Esophagus squamous epithelium (tissue), 5 donors: ENCODE data around the gene FAM174C. TPM values are rescaled to one million over a fixed set of nuclear protein-coding genes. Genes with fewer than 3 reads are reported as not detected.

Experiments
- DNase-seq: peaks from one replicate; lab custom pipeline; 2025; lab: John Stamatoyannopoulos, UW
- H3K27ac ChIP-seq, 4 donors: fragments of 200-600 bp; sonication (generic); one replicate each; pipeline ENCODE4 v1.5.1; 2016 to 2019; ENCODE audit warnings: mild to moderate bottlenecking in 1 of 4
- H3K27me3 ChIP-seq, 4 donors: fragments of 200-600 bp; sonication (generic); 1 replicate in 3 of 4; 2 replicates in 1 of 4; pipeline versions ENCODE4 v1.5.1 to v1.6.0; 2017 to 2021; ENCODE audit warnings: antibody characterized with exemption in 1 of 4
- H3K36me3 ChIP-seq, 3 donors: fragments of 200-600 bp; sonication (generic); one replicate each; pipeline ENCODE4 v1.5.1; 2016 to 2019
- H3K4me1 ChIP-seq, 3 donors: fragments of 200-600 bp; sonication (generic); one replicate each; pipeline ENCODE4 v1.5.1; 2017 to 2019
- H3K4me3 ChIP-seq, 4 donors: fragments of 200-600 bp; sonication (generic); 1 replicate in 3 of 4; 2 replicates in 1 of 4; pipeline ENCODE4 v1.5.1; 2016 to 2019; ENCODE audit warnings: mild to moderate bottlenecking in 2 of 4, moderate library complexity in 1 of 4
- H3K9me3 ChIP-seq, 3 donors: fragments of 200-600 bp; sonication (generic); one replicate each; pipeline ENCODE4 v1.5.1; 2016 to 2019
- CTCF ChIP-seq, 6 experiments: fragments of 450-650 bp in 4 of 6; fragments of 200-600 bp in 2 of 6; sonication (generic) in 2 of 6; IDR thresholded peaks; one replicate each; pipeline ENCODE4 v1.5.1; 2016 to 2019; ENCODE audit warnings: antibody characterized with exemption in 6 of 6, mild to moderate bottlenecking in 4 of 6, moderate library complexity in 4 of 6
- POLR2A ChIP-seq, 4 donors: fragments of 450-650 bp; IDR thresholded peaks; one replicate each; pipeline ENCODE4 v1.6.1; 2017; ENCODE audit warnings: antibody characterized with exemption in 4 of 4, mild to moderate bottlenecking in 4 of 4, moderate library complexity in 3 of 4
- WGBS, 2 donors: methylation state at CpG; one replicate each; pipeline ENCODE4 v1.1.5; 2018; 5-methylcytosine and 5-hydroxymethylcytosine counted together
- intact Hi-C: fragments of 100-400 bp; cut with DNase I; formaldehyde crosslinking; loops from one replicate; pipeline ENCODE4 v1.15.0; 2022
- total RNA-seq, 4 donors: library from RNA; depleted of rRNA; stranded (reverse); fragments of >200 nt; gene quantifications; one replicate each; pipeline ENCODE4 v1.1.0, GENCODE V29; 2016
- donor health status: DM: yes; HTN: yes; CAD: no.

The FAM174C gene
- total RNA-seq, 4 donors from 2014 or later = 31.5 to 69.8 (median 50.5) TPM

DNA sequence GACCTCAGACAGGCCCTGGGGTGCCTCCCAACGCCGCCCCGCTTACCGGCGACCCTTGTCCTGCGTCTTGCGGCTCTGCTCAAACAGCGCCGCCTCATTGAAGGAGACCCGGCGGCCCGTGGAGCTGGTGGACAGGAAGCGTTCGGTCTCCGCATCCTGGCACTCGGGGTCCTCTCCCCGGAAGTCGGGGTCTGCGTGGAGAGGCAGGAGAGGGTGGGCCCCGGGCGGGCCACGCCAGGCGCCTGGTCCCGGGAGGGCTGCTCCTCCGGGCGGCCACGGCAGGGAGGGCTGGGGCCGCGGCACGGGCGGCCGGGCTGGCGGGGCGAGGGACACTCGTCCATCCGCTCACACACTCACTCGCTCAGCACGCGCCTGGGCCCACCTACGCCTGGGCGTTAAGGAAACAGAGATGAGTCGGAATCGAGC, 40.4 kb upstream of the FAM174C start:
- Histone ChIP-seq H3K27ac (no peak overlapping the region), H3K36me3 (no peaks in the 10 kb centered on the region), H3K9me3 (no peaks in the 10 kb centered on the region), H3K27me3 (peaks cover 0 to 13% (median 0%) of the 10 kb centered on the region in 4 donors), H3K4me3 (no peak overlapping the region), H3K4me1 (peaks cover 34 to 86% (median 47%) of the 10 kb centered on the region in 3 donors)
- WGBS, 2 donors = 100% methylated on average over 3 of the region's 43 CpGs; no CpG with 5 or more reads in 1 of the 2 donors
- intact Hi-C loops = no loop called here
- TF ChIP-seq CTCF (IDR thresholded peaks at IDR 0.05) (no peak), POLR2A (IDR thresholded peaks at IDR 0.05) (no peak)
- no peak for DNase-seq

DNA sequence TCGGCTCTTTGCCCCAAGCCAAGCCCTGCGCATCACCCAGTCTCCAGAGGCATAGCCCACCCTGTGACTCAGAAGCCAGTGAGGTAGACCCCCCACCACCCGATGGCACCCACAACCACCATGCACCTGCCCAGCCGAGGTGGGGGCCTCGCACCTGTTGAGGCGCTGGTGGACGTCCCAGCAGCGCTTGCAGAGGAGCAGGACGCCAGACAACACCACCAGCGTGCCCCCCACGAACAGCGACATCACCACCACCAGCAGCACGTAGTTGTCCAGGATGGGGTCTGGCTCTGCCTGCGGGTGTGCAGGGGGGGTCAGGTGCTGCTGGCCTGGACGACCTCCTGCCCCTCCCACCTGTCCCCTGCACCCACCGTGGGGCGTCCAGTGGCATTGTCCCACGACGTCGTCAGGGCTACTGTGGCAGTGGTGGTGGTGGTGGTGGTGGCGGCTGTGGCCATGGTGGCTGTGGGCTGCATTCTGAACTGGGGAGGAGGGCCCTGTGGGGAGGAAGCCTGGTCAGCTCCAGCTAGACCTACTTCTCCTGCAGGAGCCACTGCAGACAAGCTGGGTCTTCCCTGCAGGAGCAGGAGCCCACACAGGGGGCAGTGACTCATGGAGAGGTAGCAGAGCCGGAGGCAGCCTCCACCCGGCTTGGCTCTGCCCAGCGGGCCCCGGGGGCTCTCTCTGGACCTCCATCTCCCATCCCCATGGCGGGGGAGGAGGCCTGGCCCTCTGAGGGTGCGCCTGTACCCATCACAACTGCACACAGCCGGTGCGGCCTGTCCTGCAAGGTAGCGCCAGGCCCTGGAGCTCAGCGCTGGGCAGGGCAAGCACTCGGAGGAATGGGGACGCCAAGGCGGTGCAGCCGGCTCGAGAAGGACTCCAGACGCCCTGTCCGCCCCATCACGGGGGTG, 39.4 kb upstream of the FAM174C start:
- intact Hi-C loops = no loop called here
- peaks cover 0 to 13% (median 0%) of the 10 kb centered on the region in 4 donors for H3K27me3 ChIP-seq
- H3K27ac ChIP-seq = peak overlapping the region in 2 of 4 donors; percentile 9 to 69
- H3K9me3 ChIP-seq = no peaks in the 10 kb centered on the region
- no peak for DNase-seq
- TF ChIP-seq CTCF (IDR thresholded peaks at IDR 0.05) (no peak), POLR2A (IDR thresholded peaks at IDR 0.05) (no peak)
- H3K36me3 ChIP-seq = no peaks in the 10 kb centered on the region
- 78% methylated on average over 12 of the region's 39 CpGs; no CpG with 5 or more reads in 1 of the 2 donors for WGBS, 2 donors
- peaks cover 39 to 92% (median 55%) of the 10 kb centered on the region in 3 donors for H3K4me1 ChIP-seq
- H3K4me3 ChIP-seq = peak overlapping the region in 3 of 4 donors; percentile 61 to 75 (median 64)

- H3K4me3 ChIP-seq = peak overlapping the region; percentile 52 to 75 (median 62)
- WGBS, 2 donors = 0% methylated on average over 4 of the region's 42 CpGs; no CpG with 5 or more reads in 1 of the 2 donors
- no peaks in the 10 kb centered on the region for H3K9me3 ChIP-seq
- peaks cover 0 to 13% (median 0%) of the 10 kb centered on the region in 4 donors for H3K27me3 ChIP-seq
- intact Hi-C loops = no loop called here
- H3K4me1 ChIP-seq = peaks cover 44 to 92% (median 60%) of the 10 kb centered on the region in 3 donors
- peak overlapping the region in 3 of 4 donors; percentile 52 to 69 (median 55) for H3K27ac ChIP-seq
- no peak for TF ChIP-seq POLR2A (IDR thresholded peaks at IDR 0.05)
- TF ChIP-seq CTCF (IDR thresholded peaks at IDR 0.05) = no peak
- no peaks in the 10 kb centered on the region for H3K36me3 ChIP-seq
- DNase-seq = no peak
These were observed 38.8 kb upstream of the FAM174C start for GRCh38 chr19:1236576-1236975.

- H3K4me3 ChIP-seq = peak overlapping the region; percentile 52 to 75 (median 62)
- H3K27me3 ChIP-seq = peaks cover 0 to 13% (median 0%) of the 10 kb centered on the region in 4 donors
- no peak for DNase-seq
- peak overlapping the region; percentile 21 to 70 (median 54) for H3K27ac ChIP-seq
- H3K9me3 ChIP-seq = no peaks in the 10 kb centered on the region
- TF ChIP-seq CTCF (IDR thresholded peaks at IDR 0.05) (no peak), POLR2A (IDR thresholded peaks at IDR 0.05) (no peak)
- WGBS, 2 donors = 0% methylated on average over 16 of the region's 60 CpGs; no CpG with 5 or more reads in 1 of the 2 donors
- H3K36me3 ChIP-seq = no peaks in the 10 kb centered on the region
- intact Hi-C loops = no loop called here
- H3K4me1 ChIP-seq = peaks cover 41 to 91% (median 56%) of the 10 kb centered on the region in 3 donors
These were observed 38.2 kb upstream of the FAM174C start for GRCh38 chr19:1237027-1237659.
